A549 (cell line): ENCODE data around the gene UBXN10. TPM values are rescaled to one million over a fixed set of nuclear protein-coding genes. Genes with fewer than 3 reads are reported as not detected.

Source experiments
- ATAC-seq, 2 experiments: fragments of 200-7000 bp in 1 of 2; fragments of >200 bp in 1 of 2; cut with Nextera tagmentation in 1 of 2; cut with Tn5 transposase in 1 of 2; 3 replicates each; pipeline versions ENCODE4 v1.8.0 to v1.9.1; 2018 to 2020; ENCODE audit warnings: mild to moderate bottlenecking in 1 of 2, moderate library complexity in 1 of 2
- CTCF ChIA-PET: fragments of 300-600 bp; sonication (Branson Sonifier 250); formaldehyde crosslinking; extraction: SDS; loops from one replicate; lab custom pipeline; 2021; ENCODE audit warnings: antibody characterized with exemption, inconsistent platforms; lab: Yijun Ruan, JAX
- POLR2A ChIA-PET: fragments of 350-600 bp; formaldehyde crosslinking; extraction: SDS; loops from one replicate; lab custom pipeline; 2021; ENCODE audit warnings: antibody characterized with exemption, inconsistent platforms; lab: Yijun Ruan, JAX
- DNase-seq, 2 experiments: peaks; one replicate each; pipeline versions ENCODE4 v3.0.0 to v3.0.0-alpha.2; 2011 to 2016; ENCODE audit warnings: low read depth in 1 of 2, low spot score in 1 of 2
- FAIRE-seq: peaks from 2 replicates; lab custom pipeline; 2011; peaks lifted over from hg19 to GRCh38; lab: Jason Lieb, UNC
- H3K27ac ChIP-seq, 2 experiments: fragments of >200 bp; sonication (Bioruptor Twin); formaldehyde crosslinking; 3 replicates each; pipeline ENCODE4 v1.5.1; 2016 to 2017
- H3K4me1 ChIP-seq: fragments of >200 bp; sonication (Bioruptor Twin); formaldehyde crosslinking; 3 replicates; pipeline ENCODE4 v1.6.1; 2016
- H3K4me2 ChIP-seq: fragments of >200 bp; sonication (Bioruptor Twin); formaldehyde crosslinking; 3 replicates; pipeline ENCODE4 v1.6.1; 2016
- H3K4me3 ChIP-seq: fragments of >200 bp; sonication (Bioruptor Twin); formaldehyde crosslinking; 3 replicates; pipeline ENCODE4 v1.5.1; 2016
- H3K9me3 ChIP-seq: fragments of >200 bp; sonication (Bioruptor Twin); formaldehyde crosslinking; 3 replicates; pipeline ENCODE4 v1.6.1; 2016
- CBX2 ChIP-seq: fragments of 200-600 bp; sonication (generic); IDR thresholded peaks from 2 replicates; pipeline ENCODE4 v1.6.1; 2016; ENCODE audit warnings: low read depth, mild to moderate bottlenecking, borderline replicate concordance
- CHD4 ChIP-seq: fragments of 200-600 bp; sonication (generic); IDR thresholded peaks from 2 replicates; pipeline ENCODE4 v1.6.1; 2016; ENCODE audit warnings: antibody characterized with exemption, mild to moderate bottlenecking, borderline replicate concordance
- ESRRA ChIP-seq: fragments of 150-350 bp; IDR thresholded peaks from 2 replicates; pipeline ENCODE4 v1.6.1; 2014; ENCODE audit warnings: mild to moderate bottlenecking, low read length, borderline replicate concordance
- FOXS1 ChIP-seq: fragments of 250-450 bp; sonication (Bioruptor Pico); IDR thresholded peaks from 2 replicates; pipeline ENCODE4 v1.5.0; 2020; ENCODE audit warnings: mild to moderate bottlenecking, moderate library complexity
- GATA3 ChIP-seq: IDR thresholded peaks from 2 replicates; pipeline ENCODE4 v1.6.1; 2012; ENCODE audit warnings: borderline replicate concordance
- HOXA7 ChIP-seq: fragments of 250-450 bp; sonication (Bioruptor Pico); IDR thresholded peaks from 2 replicates; pipeline ENCODE4 v1.5.0; 2020; ENCODE audit warnings: mild to moderate bottlenecking, moderate library complexity
- HOXB5 ChIP-seq: fragments of 250-450 bp; sonication (Bioruptor Pico); IDR thresholded peaks from 2 replicates; pipeline ENCODE4 v1.5.0; 2020; ENCODE audit warnings: mild to moderate bottlenecking, moderate library complexity
- JUN ChIP-seq, 2 experiments: fragments of >200 bp; sonication (Bioruptor Twin); formaldehyde crosslinking; IDR thresholded peaks; 2 replicates in 1 of 2; 3 replicates in 1 of 2; pipeline ENCODE4 v1.6.1; 2016 to 2017
- KDM1A ChIP-seq: fragments of 200-600 bp; sonication (generic); IDR thresholded peaks from 2 replicates; pipeline ENCODE4 v1.6.1; 2016; ENCODE audit warnings: low read depth, mild to moderate bottlenecking
- MAFK ChIP-seq: fragments of 450-650 bp; IDR thresholded peaks from 2 replicates; pipeline ENCODE4 v1.6.1; 2014; ENCODE audit not compliant: partially characterized antibody
- MAZ ChIP-seq: fragments of 150-350 bp; IDR thresholded peaks from 2 replicates; pipeline ENCODE4 v1.6.1; 2014; ENCODE audit warnings: antibody characterized with exemption, low read depth, low read length, borderline replicate concordance
- NFE2L2 ChIP-seq: fragments of 150-350 bp; conservative IDR thresholded peaks from 2 replicates; pipeline ENCODE4 v1.6.1; 2014; ENCODE audit warnings: low read length
- NR3C1 ChIP-seq: fragments of >200 bp; sonication (Bioruptor Twin); formaldehyde crosslinking; IDR thresholded peaks from 3 replicates; pipeline ENCODE4 v1.6.1; 2017
- PHF8 ChIP-seq: fragments of 200-600 bp; sonication (generic); IDR thresholded peaks from 2 replicates; pipeline ENCODE4 v1.6.1; 2016; ENCODE audit warnings: low read depth, mild to moderate bottlenecking, antibody characterized with exemption, moderate library complexity, borderline replicate concordance
- RAD21 ChIP-seq, 2 experiments: fragments of >200 bp in 1 of 2; sonication (Bioruptor Twin) in 1 of 2; formaldehyde crosslinking in 1 of 2; IDR thresholded peaks in 1 of 2; conservative IDR thresholded peaks in 1 of 2; 2 replicates in 1 of 2; 3 replicates in 1 of 2; pipeline ENCODE4 v1.6.1; 2012 to 2018; ENCODE audit warnings: inconsistent platforms in 1 of 2
- SREBF2 ChIP-seq: fragments of 450-650 bp; IDR thresholded peaks from 2 replicates; pipeline ENCODE4 v1.6.1; 2014; ENCODE audit warnings: mild to moderate bottlenecking, moderate library complexity
- TP53 ChIP-seq: fragments of 250-450 bp; sonication (Bioruptor Pico); IDR thresholded peaks from 2 replicates; pipeline ENCODE4 v1.5.0; 2021; ENCODE audit warnings: mild to moderate bottlenecking, moderate library complexity
- ZNF302 ChIP-seq: fragments of 250-450 bp; sonication (Bioruptor Pico); IDR thresholded peaks from 2 replicates; pipeline ENCODE4 v1.9.0; 2021; ENCODE audit warnings: inconsistent platforms, mild to moderate bottlenecking, moderate library complexity
- WGBS: methylation state at CpG from one replicate; pipeline ENCODE4 v1.1.6; 2017; ENCODE audit errors: missing lambda C conversion rate; 5-methylcytosine and 5-hydroxymethylcytosine counted together
- polyA plus RNA-seq, 4 experiments: library from polyadenylated mRNA; depleted of rRNA in 3 of 4; stranded (reverse); fragments of >200 nt; fragmentation: RNase III in 1 of 4; extraction: RNeasy Plus Mini Kit Qiagen cat#74134 plus additional on column Dnase treatment in 1 of 4; gene quantifications; 2 replicates in 3 of 4; 3 replicates in 1 of 4; pipeline ENCODE4 v1.2.3, GENCODE V29; 2011 to 2017
- TF ChIP-seq, protein P1 (sequence below): fragments of 250-450 bp; sonication (Bioruptor Pico); IDR thresholded peaks from 2 replicates; pipeline ENCODE4 v1.5.0; 2021; ENCODE audit warnings: mild to moderate bottlenecking, moderate library complexity, borderline replicate concordance
- TF ChIP-seq, protein P2 (sequence below): fragments of >200 bp; sonication (Bioruptor Twin); formaldehyde crosslinking; IDR thresholded peaks from 3 replicates; pipeline ENCODE4 v1.6.1; 2016
- TF ChIP-seq, protein P3 (sequence below): fragments of 200-600 bp; sonication (generic); IDR thresholded peaks from 2 replicates; pipeline ENCODE4 v1.6.1; 2016; ENCODE audit warnings: antibody characterized with exemption, mild to moderate bottlenecking, moderate library complexity
- TF ChIP-seq, protein P4 (sequence below): IDR thresholded peaks from 2 replicates; pipeline ENCODE4 v1.6.1; 2012; ENCODE audit warnings: low read depth, borderline replicate concordance

Gene UBXN10
- polyA plus RNA-seq, 2 of the 4 experiments (the other 2 are of a cell fraction) = not detected

- DNase-seq (no peak), FAIRE-seq (no peak), ATAC-seq (no peak)
- ChIA-PET CTCF (interaction anchor here (0.8 to 2.1 kb wide), 6 partner anchors 8 to 226 kb away, joined by 3 to 10 read pairs (median 4); partner anchors contain the start of gene PLA2G5), POLR2A (no interaction called here)
- Histone ChIP-seq H3K27ac (no peak overlapping the region), H3K4me2 (no peak overlapping the region), H3K4me3 (no peak overlapping the region), H3K9me3 (no peaks in the 10 kb centered on the region), H3K4me1 (no peaks in the 10 kb centered on the region)
- whole genome bisulfite sequencing = 43% methylated on average over 10 of the region's 13 CpGs
- TF ChIP-seq NFE2L2 = no peak
- TF ChIP-seq RAD21 (conservative IDR thresholded peaks at IDR 0.05 in 1 of 2, IDR thresholded peaks at IDR 0.05 in 1 of 2) = no peak
- TF ChIP-seq PHF8 = no peak
- no peak for TF ChIP-seq GATA3
- no peak for TF ChIP-seq SREBF2
- no peak for TF ChIP-seq HOXA7 (CRISPR knock-in tag)
- TF ChIP-seq, protein P1, sequence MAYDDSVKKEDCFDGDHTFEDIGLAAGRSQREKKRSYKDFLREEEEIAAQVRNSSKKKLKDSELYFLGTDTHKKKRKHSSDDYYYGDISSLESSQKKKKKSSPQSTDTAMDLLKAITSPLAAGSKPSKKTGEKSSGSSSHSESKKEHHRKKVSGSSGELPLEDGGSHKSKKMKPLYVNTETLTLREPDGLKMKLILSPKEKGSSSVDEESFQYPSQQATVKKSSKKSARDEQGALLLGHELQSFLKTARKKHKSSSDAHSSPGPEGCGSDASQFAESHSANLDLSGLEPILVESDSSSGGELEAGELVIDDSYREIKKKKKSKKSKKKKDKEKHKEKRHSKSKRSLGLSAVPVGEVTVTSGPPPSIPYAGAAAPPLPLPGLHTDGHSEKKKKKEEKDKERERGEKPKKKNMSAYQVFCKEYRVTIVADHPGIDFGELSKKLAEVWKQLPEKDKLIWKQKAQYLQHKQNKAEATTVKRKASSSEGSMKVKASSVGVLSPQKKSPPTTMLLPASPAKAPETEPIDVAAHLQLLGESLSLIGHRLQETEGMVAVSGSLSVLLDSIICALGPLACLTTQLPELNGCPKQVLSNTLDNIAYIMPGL (CRISPR knock-in tag) = no peak
- no peak for TF ChIP-seq ESRRA
- TF ChIP-seq, protein P2, sequence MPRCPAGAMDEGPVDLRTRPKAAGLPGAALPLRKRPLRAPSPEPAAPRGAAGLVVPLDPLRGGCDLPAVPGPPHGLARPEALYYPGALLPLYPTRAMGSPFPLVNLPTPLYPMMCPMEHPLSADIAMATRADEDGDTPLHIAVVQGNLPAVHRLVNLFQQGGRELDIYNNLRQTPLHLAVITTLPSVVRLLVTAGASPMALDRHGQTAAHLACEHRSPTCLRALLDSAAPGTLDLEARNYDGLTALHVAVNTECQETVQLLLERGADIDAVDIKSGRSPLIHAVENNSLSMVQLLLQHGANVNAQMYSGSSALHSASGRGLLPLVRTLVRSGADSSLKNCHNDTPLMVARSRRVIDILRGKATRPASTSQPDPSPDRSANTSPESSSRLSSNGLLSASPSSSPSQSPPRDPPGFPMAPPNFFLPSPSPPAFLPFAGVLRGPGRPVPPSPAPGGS = no peak
- no peak for TF ChIP-seq TP53 (CRISPR knock-in tag)
- no peak for TF ChIP-seq JUN (IDR thresholded peaks at IDR 0.05)
- no peak for TF ChIP-seq KDM1A
- TF ChIP-seq CHD4 = no peak
- TF ChIP-seq, all 56 proteins: peak for 0
Measured at GRCh38 chr1:20143734-20144565, 41.9 kb upstream of the UBXN10 start.

DNA sequence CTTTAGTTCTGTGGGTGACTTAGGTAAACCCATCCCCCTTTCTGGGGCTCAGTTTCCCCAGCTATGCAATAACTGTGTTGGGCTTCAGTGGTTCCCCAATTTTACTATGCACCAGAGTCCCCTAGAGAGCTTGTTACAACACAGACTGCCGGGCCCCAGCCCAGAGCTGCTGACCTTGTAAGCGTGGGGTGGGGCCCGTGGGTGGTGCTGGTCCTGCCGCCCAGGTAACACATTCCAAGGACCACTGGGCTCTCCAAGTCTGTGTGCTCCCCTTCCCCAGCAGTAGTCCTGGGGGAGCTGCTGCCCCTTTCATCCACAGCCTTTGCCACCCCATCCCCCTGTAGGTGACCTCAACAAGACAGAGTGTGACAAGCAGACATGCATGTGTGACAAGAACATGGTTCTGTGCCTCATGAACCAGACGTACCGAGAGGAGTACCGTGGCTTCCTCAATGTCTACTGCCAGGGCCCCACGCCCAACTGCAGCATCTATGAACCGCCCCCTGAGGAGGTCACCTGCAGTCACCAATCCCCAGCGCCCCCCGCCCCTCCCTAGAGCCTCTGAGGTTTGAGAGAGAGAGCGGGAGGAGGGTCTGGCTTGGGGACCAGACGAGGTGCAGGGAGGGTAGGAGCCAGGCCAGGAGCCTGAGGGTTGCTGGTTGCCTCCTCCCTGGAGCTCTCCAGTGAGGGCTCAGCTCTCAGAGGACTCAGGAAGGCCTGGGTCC, 37.9 kb upstream of the UBXN10 start:
- WGBS = 55% methylated on average over 4 of the region's 13 CpGs
- H3K27ac ChIP-seq = no peak overlapping the region
- no peak for DNase-seq
- no peak for FAIRE-seq
- POLR2A ChIA-PET = no interaction called here
- CTCF ChIA-PET = interaction anchor here (8.5 kb wide), 1 partner anchor 229 kb away, joined by 125 read pairs; the partner anchor contains the start of gene PLA2G2E
- H3K4me1 ChIP-seq = 0 out of 3 replicates have a peak, but pooled peaks cover 6% of the 10 kb centered on the region
- no peak overlapping the region for H3K4me3 ChIP-seq
- ATAC-seq = no peak
- TF ChIP-seq RAD21 (conservative IDR thresholded peaks at IDR 0.05 in 1 of 2, IDR thresholded peaks at IDR 0.05 in 1 of 2) (no peak), FOXS1 (no peak), MAFK (no peak), NR3C1 (no peak), ZNF302 (CRISPR knock-in tag) (no peak), CBX2 (no peak), HOXB5 (CRISPR knock-in tag) (no peak), MAZ (no peak), TP53 (CRISPR knock-in tag) (no peak), CHD4 (no peak)
- TF ChIP-seq, protein P3, sequence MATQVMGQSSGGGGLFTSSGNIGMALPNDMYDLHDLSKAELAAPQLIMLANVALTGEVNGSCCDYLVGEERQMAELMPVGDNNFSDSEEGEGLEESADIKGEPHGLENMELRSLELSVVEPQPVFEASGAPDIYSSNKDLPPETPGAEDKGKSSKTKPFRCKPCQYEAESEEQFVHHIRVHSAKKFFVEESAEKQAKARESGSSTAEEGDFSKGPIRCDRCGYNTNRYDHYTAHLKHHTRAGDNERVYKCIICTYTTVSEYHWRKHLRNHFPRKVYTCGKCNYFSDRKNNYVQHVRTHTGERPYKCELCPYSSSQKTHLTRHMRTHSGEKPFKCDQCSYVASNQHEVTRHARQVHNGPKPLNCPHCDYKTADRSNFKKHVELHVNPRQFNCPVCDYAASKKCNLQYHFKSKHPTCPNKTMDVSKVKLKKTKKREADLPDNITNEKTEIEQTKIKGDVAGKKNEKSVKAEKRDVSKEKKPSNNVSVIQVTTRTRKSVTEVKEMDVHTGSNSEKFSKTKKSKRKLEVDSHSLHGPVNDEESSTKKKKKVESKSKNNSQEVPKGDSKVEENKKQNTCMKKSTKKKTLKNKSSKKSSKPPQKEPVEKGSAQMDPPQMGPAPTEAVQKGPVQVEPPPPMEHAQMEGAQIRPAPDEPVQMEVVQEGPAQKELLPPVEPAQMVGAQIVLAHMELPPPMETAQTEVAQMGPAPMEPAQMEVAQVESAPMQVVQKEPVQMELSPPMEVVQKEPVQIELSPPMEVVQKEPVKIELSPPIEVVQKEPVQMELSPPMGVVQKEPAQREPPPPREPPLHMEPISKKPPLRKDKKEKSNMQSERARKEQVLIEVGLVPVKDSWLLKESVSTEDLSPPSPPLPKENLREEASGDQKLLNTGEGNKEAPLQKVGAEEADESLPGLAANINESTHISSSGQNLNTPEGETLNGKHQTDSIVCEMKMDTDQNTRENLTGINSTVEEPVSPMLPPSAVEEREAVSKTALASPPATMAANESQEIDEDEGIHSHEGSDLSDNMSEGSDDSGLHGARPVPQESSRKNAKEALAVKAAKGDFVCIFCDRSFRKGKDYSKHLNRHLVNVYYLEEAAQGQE = no peak
- TF ChIP-seq, protein P4, sequence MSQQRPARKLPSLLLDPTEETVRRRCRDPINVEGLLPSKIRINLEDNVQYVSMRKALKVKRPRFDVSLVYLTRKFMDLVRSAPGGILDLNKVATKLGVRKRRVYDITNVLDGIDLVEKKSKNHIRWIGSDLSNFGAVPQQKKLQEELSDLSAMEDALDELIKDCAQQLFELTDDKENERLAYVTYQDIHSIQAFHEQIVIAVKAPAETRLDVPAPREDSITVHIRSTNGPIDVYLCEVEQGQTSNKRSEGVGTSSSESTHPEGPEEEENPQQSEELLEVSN = no peak
- no peaks in the 10 kb centered on the region for H3K9me3 ChIP-seq
- no peak overlapping the region for H3K4me2 ChIP-seq
